ENCODE results near the gene DOK5. TPM values are rescaled to one million over a fixed set of nuclear protein-coding genes. Genes with fewer than 3 reads are reported as not detected.

The DOK5 gene
- total RNA-seq, 1 experiment from 2014 or later, result 4.9 TPM

GRCh38 chr20:54555150-54555549 lies 79.8 kb downstream of the DOK5 start:
- TF ChIP-seq EZH2 (IDR thresholded peaks at IDR 0.05; ENCODE audit: borderline replicate concordance, low read depth, low read length, poor library complexity, severe bottlenecking) (no peak), CTCF (conservative IDR thresholded peaks at IDR 0.05; ENCODE audit: low read depth, low read length) (no peak)
- DNase-seq (ENCODE audit: low spot score), result no peak
- Histone ChIP-seq H3K27ac (ENCODE audit: low read depth, low read length, poor library complexity, severe bottlenecking) (no peak overlapping the region), H3K4me1 (ENCODE audit: insufficient read depth, low read length, poor library complexity, severe bottlenecking) (no peaks in the 10 kb centered on the region), H3K27me3 (replicated peaks; ENCODE audit: insufficient read depth, low read depth, low read length, poor library complexity) (no peaks in the 10 kb centered on the region), H3K9me3 (ENCODE audit: low read depth, low read length, poor library complexity, severe bottlenecking) (no peaks in the 10 kb centered on the region), H3K36me3 (ENCODE audit: insufficient read depth, low read length, poor library complexity, severe bottlenecking) (no peaks in the 10 kb centered on the region), H3K4me3 (ENCODE audit: low read depth, low read length, poor library complexity, severe bottlenecking) (no peak overlapping the region)
- ChIA-PET POLR2A (ENCODE audit: low non-redundant PET) (no interaction called here), CTCF (no interaction called here)
- BruUV-seq (replicated peaks), result no TSS peak
- intact Hi-C loops (cut with micrococcal nuclease; ENCODE audit: unreplicated experiment), result no loop called here

GRCh38 chr20:54556406-54556805 lies 81.0 kb downstream of the DOK5 start:
- no peak for TF ChIP-seq CTCF (conservative IDR thresholded peaks at IDR 0.05; ENCODE audit: low read depth, low read length)
- TF ChIP-seq EZH2 (IDR thresholded peaks at IDR 0.05; ENCODE audit: borderline replicate concordance, low read depth, low read length, poor library complexity, severe bottlenecking), result no peak
- Histone ChIP-seq H3K4me3 (ENCODE audit: low read depth, low read length, poor library complexity, severe bottlenecking) (no peak overlapping the region), H3K9me3 (ENCODE audit: low read depth, low read length, poor library complexity, severe bottlenecking) (no peaks in the 10 kb centered on the region), H3K27ac (ENCODE audit: low read depth, low read length, poor library complexity, severe bottlenecking) (no peak overlapping the region), H3K4me1 (ENCODE audit: insufficient read depth, low read length, poor library complexity, severe bottlenecking) (no peaks in the 10 kb centered on the region), H3K36me3 (ENCODE audit: insufficient read depth, low read length, poor library complexity, severe bottlenecking) (no peaks in the 10 kb centered on the region), H3K27me3 (replicated peaks; ENCODE audit: insufficient read depth, low read depth, low read length, poor library complexity) (no peaks in the 10 kb centered on the region)
- ChIA-PET CTCF (no interaction called here), POLR2A (ENCODE audit: low non-redundant PET) (no interaction called here)
- no peak for DNase-seq (ENCODE audit: low spot score)
- intact Hi-C loops (cut with micrococcal nuclease; ENCODE audit: unreplicated experiment), result no loop called here
- no TSS peak for BruUV-seq (replicated peaks)

- no peaks in the 10 kb centered on the region for H3K9me3 ChIP-seq (ENCODE audit: low read depth, low read length, poor library complexity, severe bottlenecking)
- intact Hi-C loops (cut with micrococcal nuclease; ENCODE audit: unreplicated experiment), result no loop called here
- no peaks in the 10 kb centered on the region for H3K27me3 ChIP-seq (replicated peaks; ENCODE audit: insufficient read depth, low read depth, low read length, poor library complexity)
- H3K27ac ChIP-seq (ENCODE audit: low read depth, low read length, poor library complexity, severe bottlenecking), result no peak overlapping the region
- no TSS peak for BruUV-seq (replicated peaks)
- H3K36me3 ChIP-seq (ENCODE audit: insufficient read depth, low read length, poor library complexity, severe bottlenecking), result no peaks in the 10 kb centered on the region
- H3K4me1 ChIP-seq (ENCODE audit: insufficient read depth, low read length, poor library complexity, severe bottlenecking), result no peaks in the 10 kb centered on the region
- TF ChIP-seq CTCF (conservative IDR thresholded peaks at IDR 0.05; ENCODE audit: low read depth, low read length) (no peak), EZH2 (IDR thresholded peaks at IDR 0.05; ENCODE audit: borderline replicate concordance, low read depth, low read length, poor library complexity, severe bottlenecking) (no peak)
- DNase-seq (ENCODE audit: low spot score), result no peak
- CTCF ChIA-PET, result no interaction called here
- H3K4me3 ChIP-seq (ENCODE audit: low read depth, low read length, poor library complexity, severe bottlenecking), result no peak overlapping the region
- POLR2A ChIA-PET (ENCODE audit: low non-redundant PET), result no interaction called here
Observed at GRCh38 chr20:54557806-54558590, 82.6 kb downstream of the DOK5 start.

Data from A673 (cell line).